Panc1 (cell line): ENCODE data around the gene PRKCB.

ENCODE experiments used
- CTCF ChIP-seq: fragments of 450-650 bp; IDR thresholded peaks from 2 replicates; pipeline ENCODE4 v1.5.1; 2017; ENCODE audit warnings: mild to moderate bottlenecking
- POLR2AphosphoS5 ChIP-seq: IDR thresholded peaks from 2 replicates; pipeline ENCODE4 v1.6.1; 2012; ENCODE audit warnings: mild to moderate bottlenecking, low read depth, low read length, moderate library complexity

GRCh38 chr16:24046442-24046841 lies 210.7 kb downstream of the PRKCB start:
- TF ChIP-seq POLR2AphosphoS5 (no peak), CTCF (no peak)
